ENCODE results near the gene MYL4.

- TF ChIP-seq CTCF (IDR thresholded peaks at IDR 0.05) (no peak), POLR2AphosphoS5 (IDR thresholded peaks at IDR 0.05; ENCODE audit: low read depth, low read length) (no peak), REST (IDR thresholded peaks at IDR 0.05; ENCODE audit: insufficient read depth in 1 of 2, low read depth in 2 of 2, low read length in 1 of 2) (no peak), TCF7L2 (IDR thresholded peaks at IDR 0.05; ENCODE audit: low read depth, low read length) (no peak), SIN3A (IDR thresholded peaks at IDR 0.05; ENCODE audit: borderline replicate concordance, insufficient read depth, low read depth, low read length) (no peak)
Observed at GRCh38 chr17:47220531-47220999, 11.4 kb downstream of the MYL4 start.
